IMR-90 (cell line): ENCODE measurements around the gene GALR2. TPM values are rescaled to one million over a fixed set of nuclear protein-coding genes. Genes with fewer than 3 reads are reported as not detected.

ENCODE experiments used
- ATAC-seq: fragments of 200-7000 bp; cut with Tn5 transposase; 2 replicates; pipeline ENCODE4 v1.9.1; 2020; ENCODE audit warnings: low read depth, mild to moderate bottlenecking, moderate library complexity
- BruUV-seq: library from RNA; stranded (reverse); fragments of 400-500 nt; replicated peaks from 2 replicates; lab custom pipeline; 2021; lab: Mats Ljungman, UMichigan
- CTCF ChIA-PET: fragments of 300-600 bp; formaldehyde crosslinking; extraction: SDS; loops from one replicate; lab custom pipeline; 2021; ENCODE audit warnings: antibody characterized with exemption; lab: Yijun Ruan, JAX
- POLR2A ChIA-PET: fragments of 300-600 bp; sonication (Branson Sonifier 250); formaldehyde crosslinking; loops from one replicate; lab custom pipeline; 2022; ENCODE audit warnings: antibody characterized with exemption; ENCODE audit not compliant: unreplicated experiment; lab: Charles Lee
- DNase-seq: peaks from one replicate; pipeline ENCODE4 v3.0.0; 2013
- H2AFZ ChIP-seq: replicated peaks from 2 replicates; pipeline ENCODE3; 2013; ENCODE audit warnings: low read length, mild to moderate bottlenecking; ENCODE audit not compliant: poor library complexity
- H2AK5ac ChIP-seq: 2 replicates; pipeline ENCODE4 v1.6.1; 2013; ENCODE audit warnings: low read depth, low read length, inconsistent platforms
- H2AK9ac ChIP-seq: replicated peaks from 2 replicates; pipeline ENCODE3; 2013; ENCODE audit warnings: mild to moderate bottlenecking, low read depth, low read length, moderate library complexity; ENCODE audit not compliant: poor library complexity
- H2BK120ac ChIP-seq: 2 replicates; pipeline ENCODE4 v1.6.1; 2013; ENCODE audit warnings: low read depth, low read length, inconsistent platforms
- H2BK15ac ChIP-seq: 3 replicates; pipeline ENCODE4 v1.6.1; 2013; ENCODE audit warnings: low read depth, low read length, inconsistent platforms
- H2BK20ac ChIP-seq: 2 replicates; pipeline ENCODE4 v1.6.1; 2013; ENCODE audit warnings: low read depth, mild to moderate bottlenecking, inconsistent platforms, low read length, moderate library complexity
- H2BK5ac ChIP-seq: 2 replicates; pipeline ENCODE4 v1.6.1; 2013; ENCODE audit warnings: mild to moderate bottlenecking, low read depth, low read length, inconsistent platforms; ENCODE audit not compliant: poor library complexity, severe bottlenecking
- H3K14ac ChIP-seq: replicated peaks from 2 replicates; pipeline ENCODE4 v1.6.1; 2013; ENCODE audit warnings: low read depth, low read length, inconsistent platforms
- H3K18ac ChIP-seq: 2 replicates; pipeline ENCODE4 v1.6.1; 2013; ENCODE audit warnings: low read depth, low read length, control low read depth
- H3K23ac ChIP-seq: 2 replicates; pipeline ENCODE4 v1.6.1; 2013; ENCODE audit warnings: low read depth, low read length, inconsistent platforms
- H3K27ac ChIP-seq: 2 replicates; pipeline ENCODE4 v1.5.1; 2013; ENCODE audit warnings: mild to moderate bottlenecking, control low read depth, low read length; ENCODE audit not compliant: insufficient read depth
- H3K27me3 ChIP-seq: 2 replicates; pipeline ENCODE4 v1.6.1; 2013; ENCODE audit warnings: low read length; ENCODE audit not compliant: control insufficient read depth, insufficient read depth
- H3K36me3 ChIP-seq: 2 replicates; pipeline ENCODE4 v1.6.1; 2013; ENCODE audit warnings: low read length, mixed read lengths; ENCODE audit not compliant: control insufficient read depth, insufficient read depth
- H3K4ac ChIP-seq: 2 replicates; pipeline ENCODE4 v1.6.1; 2013; ENCODE audit warnings: low read depth, low read length, inconsistent platforms
- H3K4me1 ChIP-seq: 2 replicates; pipeline ENCODE4 v1.6.1; 2013; ENCODE audit warnings: low read length, mixed read lengths; ENCODE audit not compliant: control insufficient read depth, insufficient read depth
- H3K4me2 ChIP-seq: 2 replicates; pipeline ENCODE4 v1.6.1; 2013; ENCODE audit warnings: low read depth, mild to moderate bottlenecking, control low read depth, low read length, moderate library complexity
- H3K4me3 ChIP-seq: 2 replicates; pipeline ENCODE4 v1.5.1; 2013; ENCODE audit warnings: low read depth, mild to moderate bottlenecking, control low read depth, low read length, moderate library complexity; ENCODE audit not compliant: insufficient read depth
- H3K56ac ChIP-seq: 2 replicates; pipeline ENCODE4 v1.6.1; 2013; ENCODE audit warnings: low read length, inconsistent platforms; ENCODE audit not compliant: insufficient read depth; ENCODE audit errors: extremely low read depth
- H3K79me1 ChIP-seq, 2 experiments: 2 replicates each; pipeline ENCODE4 v1.6.1; 2013; ENCODE audit warnings: low read length in 2 of 2, inconsistent platforms in 1 of 2, low read depth in 1 of 2
- H3K9ac ChIP-seq: 2 replicates; pipeline ENCODE4 v1.6.1; 2013; ENCODE audit warnings: low read depth, low read length, control low read depth
- H3K9me1 ChIP-seq: 2 replicates; pipeline ENCODE4 v1.6.1; 2013; ENCODE audit warnings: low read length, inconsistent platforms; ENCODE audit not compliant: insufficient read depth
- H3K9me3 ChIP-seq: 2 replicates; pipeline ENCODE4 v1.6.1; 2013; ENCODE audit warnings: low read length; ENCODE audit not compliant: control insufficient read depth, insufficient read depth
- H4K20me1 ChIP-seq: 2 replicates; pipeline ENCODE4 v1.6.1; 2013; ENCODE audit warnings: low read length, inconsistent platforms; ENCODE audit not compliant: insufficient read depth
- H4K5ac ChIP-seq: 2 replicates; pipeline ENCODE4 v1.6.1; 2013; ENCODE audit warnings: mild to moderate bottlenecking, low read depth, low read length, control low read depth
- H4K8ac ChIP-seq, 2 experiments: 2 replicates each; pipeline ENCODE4 v1.6.1; 2013; ENCODE audit warnings: low read depth in 2 of 2, low read length in 2 of 2, control low read depth in 1 of 2, inconsistent platforms in 1 of 2
- H4K91ac ChIP-seq: 2 replicates; pipeline ENCODE4 v1.6.1; 2013; ENCODE audit warnings: low read depth, low read length, inconsistent platforms; ENCODE audit not compliant: insufficient read depth
- MAFK ChIP-seq: IDR thresholded peaks from 2 replicates; pipeline ENCODE4 v1.6.1; 2012; ENCODE audit warnings: low read depth, low read length, improper control_type of control experiment
- MAZ ChIP-seq: IDR thresholded peaks from 2 replicates; pipeline ENCODE4 v1.6.1; 2012; ENCODE audit warnings: low read depth, mild to moderate bottlenecking, low read length, improper control_type of control experiment, moderate library complexity, borderline replicate concordance
- MXI1 ChIP-seq: IDR thresholded peaks from 2 replicates; pipeline ENCODE4 v1.6.1; 2012; ENCODE audit warnings: low read depth, mild to moderate bottlenecking, low read length, moderate library complexity, borderline replicate concordance
- POLR2A ChIP-seq: IDR thresholded peaks from 2 replicates; pipeline ENCODE4 v1.6.1; 2012; ENCODE audit warnings: mild to moderate bottlenecking, low read depth, low read length
- SMC3 ChIP-seq: fragments of 150-350 bp; IDR thresholded peaks from 2 replicates; pipeline ENCODE4 v1.6.1; 2016; ENCODE audit warnings: low read depth, mild to moderate bottlenecking, antibody characterized with exemption, low read length, moderate library complexity
- WGBS, 2 experiments: methylation state at CpG; one replicate each; pipeline versions ENCODE4 v1.1.5 to v1.1.7; 2013; ENCODE audit warnings: missing lambda C conversion rate in 2 of 2; ENCODE audit not compliant: insufficient read length in 1 of 2; ENCODE audit errors: extremely low coverage in 2 of 2; 5-methylcytosine and 5-hydroxymethylcytosine counted together
- dilution Hi-C: fragments of 300-500 bp; cut with HindIII; formaldehyde crosslinking; loops from one replicate; pipeline ENCODE4 v1.14.3; 2018; ENCODE audit warnings: low sequenced_read_pairs; ENCODE audit not compliant: unreplicated experiment
- in situ Hi-C: fragments of 300-500 bp; cut with MboI; formaldehyde crosslinking; loops from 3 replicates; pipeline ENCODE4 v1.14.3; 2019; ENCODE audit warnings: low sequenced_read_pairs, inconsistent platforms, mixed read lengths
- intact Hi-C: fragments of 100-400 bp; cut with micrococcal nuclease; formaldehyde crosslinking; loops from 2 replicates; pipeline ENCODE4 v1.10.0; 2022
- polyA plus RNA-seq, 3 experiments: library from polyadenylated mRNA; depleted of rRNA; stranded (reverse); fragments of >200 nt; gene quantifications; 2 replicates each; pipeline ENCODE4 v1.2.3, GENCODE V29; 2012; ENCODE audit warnings: low replicate concordance in 1 of 3
- total RNA-seq: library from RNA; depleted of rRNA; stranded (reverse); fragments of >200 nt; gene quantifications from 2 replicates; pipeline ENCODE4 v1.2.3, GENCODE V29; 2012
- TF ChIP-seq, protein P1 (sequence below): fragments of 150-350 bp; IDR thresholded peaks from 2 replicates; pipeline ENCODE4 v1.6.1; 2017; ENCODE audit warnings: mild to moderate bottlenecking, antibody characterized with exemption, low read length, low read depth
- TF ChIP-seq, protein P2 (sequence below): fragments of 150-350 bp; IDR thresholded peaks from 2 replicates; pipeline ENCODE4 v1.6.1; 2016; ENCODE audit warnings: low read depth, mild to moderate bottlenecking, low read length, moderate library complexity, borderline replicate concordance

GALR2 gene
- total and polyA plus RNA-seq, 2 of the 4 experiments (the other 2 are of a cell fraction) = 0.07 TPM; not detected in 1

DNA sequence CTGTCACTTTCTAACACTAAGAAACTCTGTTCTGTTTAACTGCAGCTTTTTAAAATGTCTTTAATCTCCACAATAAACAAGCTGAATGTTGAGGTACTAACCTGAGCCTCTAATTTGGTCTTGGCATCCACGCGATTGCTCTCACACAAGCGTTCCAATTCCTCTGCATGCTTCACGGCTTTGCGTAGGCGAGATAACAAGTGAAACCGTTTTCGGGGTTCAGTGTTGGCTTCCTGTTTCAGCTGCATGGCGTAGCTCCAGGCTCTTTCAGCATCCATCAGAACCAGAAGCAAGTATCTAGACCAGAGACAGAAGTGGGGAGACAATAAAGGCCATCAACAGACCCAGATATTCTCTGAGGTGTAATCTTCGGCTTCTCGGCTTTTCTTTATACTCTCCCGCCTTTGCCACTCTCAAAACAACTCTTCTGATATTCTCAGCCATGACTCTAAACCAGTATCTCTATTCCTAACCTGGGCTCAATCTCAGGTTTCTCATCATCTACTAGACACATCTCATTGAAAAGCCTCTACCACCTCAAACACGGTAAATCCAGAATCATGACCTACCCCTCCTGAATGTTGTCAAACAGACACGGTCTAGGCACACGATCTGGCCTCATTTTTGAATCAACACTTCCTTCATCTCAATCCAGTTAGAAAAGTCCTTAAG lies 10.6 kb upstream of the GALR2 start:
- H2BK120ac ChIP-seq = no peak overlapping the region
- H3K18ac ChIP-seq = no peak overlapping the region
- no peak overlapping the region for H3K4me2 ChIP-seq
- H2AK5ac ChIP-seq = no peak overlapping the region
- no peak overlapping the region for H3K4ac ChIP-seq
- no peak overlapping the region for H4K5ac ChIP-seq
- H2BK20ac ChIP-seq = no peak overlapping the region
- DNase-seq (no peak), ATAC-seq (no peak)
- H2BK5ac ChIP-seq = no peak overlapping the region
- H2AK9ac ChIP-seq = no peak overlapping the region
- H3K9me1 ChIP-seq = no peaks in the 10 kb centered on the region
- H3K4me3 ChIP-seq = no peak overlapping the region
- no peak overlapping the region for H4K91ac ChIP-seq
- no peak overlapping the region for H3K9ac ChIP-seq
- no peak overlapping the region for H3K14ac ChIP-seq
- H3K27me3 ChIP-seq = no peaks in the 10 kb centered on the region
- no peak overlapping the region for H3K23ac ChIP-seq
- H3K27ac ChIP-seq = no peak overlapping the region
- CTCF ChIA-PET = interaction anchor here (0.6 kb wide), 1 partner anchor 132 kb away, joined by 4 read pairs; no protein-coding TSS in a partner anchor
- peaks cover 17 to 25% of the 10 kb centered on the region in 2 experiments for H3K79me1 ChIP-seq
- POLR2A ChIA-PET = interaction anchor here (0.6 kb wide), 1 partner anchor 16 kb away, joined by 6 read pairs; no protein-coding TSS in a partner anchor
- in situ Hi-C loops = no loop called here
- no peak overlapping the region for H2BK15ac ChIP-seq
- dilution Hi-C loops = no loop called here
- H4K8ac ChIP-seq = no peak overlapping the region
- no TSS peak for BruUV-seq
- 99% methylated on average over 10 of the region's 15 CpGs; no CpG with 5 or more reads in 1 of the 2 experiments for WGBS, 2 experiments
- no peaks in the 10 kb centered on the region for H3K9me3 ChIP-seq
- TF ChIP-seq, protein P1, sequence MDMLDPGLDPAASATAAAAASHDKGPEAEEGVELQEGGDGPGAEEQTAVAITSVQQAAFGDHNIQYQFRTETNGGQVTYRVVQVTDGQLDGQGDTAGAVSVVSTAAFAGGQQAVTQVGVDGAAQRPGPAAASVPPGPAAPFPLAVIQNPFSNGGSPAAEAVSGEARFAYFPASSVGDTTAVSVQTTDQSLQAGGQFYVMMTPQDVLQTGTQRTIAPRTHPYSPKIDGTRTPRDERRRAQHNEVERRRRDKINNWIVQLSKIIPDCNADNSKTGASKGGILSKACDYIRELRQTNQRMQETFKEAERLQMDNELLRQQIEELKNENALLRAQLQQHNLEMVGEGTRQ = no peak
- TF ChIP-seq MXI1 (no peak), SMC3 (no peak), MAZ (no peak), MAFK (no peak), POLR2A (no peak)
- TF ChIP-seq, protein P2, sequence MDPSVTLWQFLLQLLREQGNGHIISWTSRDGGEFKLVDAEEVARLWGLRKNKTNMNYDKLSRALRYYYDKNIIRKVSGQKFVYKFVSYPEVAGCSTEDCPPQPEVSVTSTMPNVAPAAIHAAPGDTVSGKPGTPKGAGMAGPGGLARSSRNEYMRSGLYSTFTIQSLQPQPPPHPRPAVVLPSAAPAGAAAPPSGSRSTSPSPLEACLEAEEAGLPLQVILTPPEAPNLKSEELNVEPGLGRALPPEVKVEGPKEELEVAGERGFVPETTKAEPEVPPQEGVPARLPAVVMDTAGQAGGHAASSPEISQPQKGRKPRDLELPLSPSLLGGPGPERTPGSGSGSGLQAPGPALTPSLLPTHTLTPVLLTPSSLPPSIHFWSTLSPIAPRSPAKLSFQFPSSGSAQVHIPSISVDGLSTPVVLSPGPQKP = no peak
- H3K4me1 ChIP-seq = no peaks in the 10 kb centered on the region
- no peak overlapping the region for H3K56ac ChIP-seq
- intact Hi-C loops = no loop called here
- peaks cover 5% of the 10 kb centered on the region; the same call in 1 of the 2 replicates for H4K20me1 ChIP-seq
- H2AFZ ChIP-seq = no peak overlapping the region
- H3K36me3 ChIP-seq = peaks cover 69% of the 10 kb centered on the region
